Inferior parietal cortex (tissue), 1 donor: ENCODE data around the gene RBBP8NL.

Experiments
- DNase-seq: peaks from one replicate; pipeline ENCODE4 v3.0.0-alpha.2; 2016; ENCODE audit errors: extremely low spot score

Gene RBBP8NL

GRCh38 chr20:62462976-62463592, 35.7 kb upstream of the RBBP8NL start:
- no peak for DNase-seq

GRCh38 chr20:62461834-62462233, 34.5 kb upstream of the RBBP8NL start:
- DNase-seq: no peak

GRCh38 chr20:62461157-62461556, 33.8 kb upstream of the RBBP8NL start:
- DNase-seq: no peak

DNA sequence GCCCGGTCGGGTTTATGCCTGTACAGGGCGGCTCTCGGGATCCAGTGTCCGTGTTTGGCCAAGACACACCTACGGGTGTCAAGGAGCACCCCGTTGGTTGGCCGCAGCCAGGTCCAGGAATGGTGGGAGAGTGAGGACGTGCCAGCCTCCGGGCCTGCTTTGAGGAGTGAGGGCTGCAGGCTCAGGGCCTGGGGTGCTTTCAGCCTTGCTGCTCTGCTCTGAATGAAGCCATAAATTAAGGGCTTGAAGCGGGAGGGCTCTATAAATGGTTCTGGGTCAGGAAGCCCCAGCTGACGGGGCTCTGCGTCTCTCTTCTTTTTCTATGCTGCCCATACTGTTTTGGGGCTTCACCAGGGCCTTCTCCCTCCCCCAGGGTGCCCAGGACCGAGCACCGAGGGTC, 33.3 kb upstream of the RBBP8NL start:
- DNase-seq: no peak

- no peak for DNase-seq
Measured at GRCh38 chr20:62459488-62459887, 32.1 kb upstream of the RBBP8NL start.

DNA sequence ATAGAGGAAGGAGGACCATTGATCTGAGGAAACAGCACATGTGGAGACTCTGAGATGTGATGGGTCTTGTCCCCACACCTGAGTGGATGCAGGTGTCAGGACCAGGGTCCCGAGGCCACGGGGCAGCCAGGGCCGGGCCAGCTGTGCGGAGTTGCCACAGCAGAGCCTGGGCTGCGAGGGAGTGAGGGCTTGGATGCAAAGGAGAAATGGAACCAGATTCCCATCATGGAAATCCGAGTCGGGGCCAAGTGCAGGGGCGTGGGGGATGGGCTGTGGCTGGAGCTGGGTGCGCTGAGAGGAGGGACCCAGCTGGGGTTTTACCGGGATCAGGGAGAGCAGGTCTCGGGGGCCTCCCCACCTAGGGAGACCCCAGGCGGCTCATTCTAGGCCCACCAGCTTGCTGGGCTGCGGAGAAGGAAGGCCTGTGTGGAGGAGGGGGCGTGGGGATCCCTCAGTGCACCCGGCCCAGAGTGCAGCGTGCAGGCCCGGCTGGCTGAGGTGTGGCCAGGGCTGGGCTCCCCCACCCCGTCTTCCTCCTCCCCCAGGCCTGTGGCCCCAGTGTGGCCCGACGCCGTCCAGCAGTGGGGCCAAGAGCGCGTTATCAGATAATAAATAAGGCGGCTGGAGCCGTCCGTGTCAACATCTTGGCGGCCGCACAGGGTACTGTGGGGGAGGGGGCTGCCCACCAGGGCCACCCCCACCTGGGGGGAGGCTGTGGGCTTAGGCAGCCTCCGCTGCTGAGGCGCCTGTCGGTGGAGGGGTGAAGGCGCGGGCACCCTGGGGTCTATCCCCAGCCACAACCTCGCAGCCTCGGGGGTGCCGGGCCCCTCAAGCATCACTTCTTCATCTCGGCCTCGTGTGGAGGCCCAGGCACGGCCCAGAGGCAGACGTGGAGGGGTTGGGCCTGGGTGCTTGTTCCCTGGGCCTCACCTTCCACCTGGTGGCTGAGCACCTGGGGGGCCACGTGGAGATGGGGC, 31.2 kb upstream of the RBBP8NL start:
- no peak for DNase-seq

DNA sequence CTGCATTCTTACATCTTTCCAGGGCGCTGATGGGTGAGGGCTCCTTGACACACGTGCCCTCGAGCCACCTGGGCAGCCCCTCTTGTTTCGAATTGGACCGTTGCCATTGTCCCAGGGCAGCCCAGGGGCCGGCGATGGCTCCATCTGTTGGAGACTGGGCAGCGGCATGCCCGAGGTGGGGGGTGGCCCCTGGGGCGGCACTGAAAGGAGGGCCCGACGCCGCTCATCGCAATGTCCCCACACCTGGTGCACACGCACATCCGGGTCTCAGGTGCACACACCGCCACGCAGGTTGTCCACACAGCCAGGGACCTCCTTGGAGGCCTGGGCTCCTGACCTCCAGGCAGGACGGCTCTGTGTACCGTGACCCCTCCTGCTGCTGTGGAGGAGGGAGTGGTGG, 30.5 kb upstream of the RBBP8NL start:
- no peak for DNase-seq

DNA sequence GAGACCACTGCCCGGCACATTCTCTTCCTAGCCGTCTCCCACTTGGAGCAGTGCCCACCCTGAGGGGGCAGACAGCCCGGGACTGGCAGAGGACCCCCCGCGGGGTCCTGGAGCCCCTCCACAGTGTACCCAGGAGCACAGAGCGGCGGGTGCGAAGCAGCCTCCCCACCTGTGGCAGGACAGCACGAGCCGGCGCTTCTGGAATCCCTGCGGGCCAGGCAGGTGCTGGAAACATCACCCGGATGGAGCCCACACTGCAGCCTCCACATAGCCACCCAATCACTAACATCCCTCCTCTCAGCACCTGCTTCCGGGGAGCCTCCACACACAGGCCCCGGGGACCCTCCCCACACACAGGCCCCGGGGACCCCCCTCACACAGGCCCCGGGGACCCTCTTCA, 29.8 kb upstream of the RBBP8NL start:
- no peak for DNase-seq

DNA sequence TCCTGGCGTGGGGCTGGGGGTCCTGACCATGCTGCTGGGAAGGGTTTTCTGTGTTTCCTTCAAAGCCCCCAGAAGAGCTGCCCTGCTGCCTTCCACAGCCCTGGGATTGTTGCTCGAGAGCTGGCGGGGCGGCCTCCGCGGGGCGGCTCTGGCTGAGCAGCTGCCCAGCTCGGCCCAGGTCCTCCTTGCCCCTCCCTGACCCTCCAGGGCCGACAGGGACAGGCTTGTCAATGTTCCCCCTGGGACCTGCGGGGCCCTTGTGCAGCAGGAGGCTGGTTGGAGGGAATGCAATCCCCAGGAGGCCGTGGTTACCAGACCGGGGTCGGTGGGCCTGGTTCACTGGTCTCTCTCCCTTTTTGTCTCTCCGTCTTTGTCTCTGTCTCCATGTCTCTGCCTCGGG, 28.6 kb upstream of the RBBP8NL start:
- no peak for DNase-seq

- DNase-seq: no peak
Measured at GRCh38 chr20:62454904-62455636, 27.7 kb upstream of the RBBP8NL start.

- no peak for DNase-seq
Measured at GRCh38 chr20:62453186-62453808, 26.0 kb upstream of the RBBP8NL start.

DNA sequence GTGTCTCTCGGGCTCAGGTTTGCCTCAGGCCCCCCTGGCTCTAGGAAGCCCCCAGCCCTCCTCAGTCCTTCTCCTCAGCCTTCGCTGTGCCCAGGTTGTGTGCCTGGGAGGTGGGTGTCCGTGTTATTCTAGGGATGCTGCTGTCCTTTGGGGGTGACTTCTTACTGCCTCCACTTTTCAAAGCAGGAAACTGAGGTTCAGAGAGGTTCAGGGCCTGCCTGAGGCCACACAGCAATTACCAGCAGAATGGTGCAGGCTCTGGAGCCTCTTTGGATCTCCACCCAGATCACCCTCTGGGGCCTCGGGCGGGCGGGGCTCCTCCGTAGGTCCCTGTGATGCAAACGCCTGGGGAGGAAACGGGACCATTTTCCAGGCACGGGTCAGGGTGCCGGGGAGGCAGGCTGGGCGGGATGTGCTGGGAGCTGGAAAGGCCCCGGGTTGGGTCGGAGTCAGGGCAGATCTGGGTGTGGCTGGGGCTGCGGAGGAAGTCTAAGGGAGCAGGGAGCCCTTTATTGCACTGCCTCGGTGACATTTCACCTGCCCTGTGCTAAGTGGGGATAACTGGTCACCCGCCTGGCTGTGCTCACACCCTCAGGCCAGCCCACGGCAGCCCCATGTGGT, 25.2 kb upstream of the RBBP8NL start:
- no peak for DNase-seq

DNA sequence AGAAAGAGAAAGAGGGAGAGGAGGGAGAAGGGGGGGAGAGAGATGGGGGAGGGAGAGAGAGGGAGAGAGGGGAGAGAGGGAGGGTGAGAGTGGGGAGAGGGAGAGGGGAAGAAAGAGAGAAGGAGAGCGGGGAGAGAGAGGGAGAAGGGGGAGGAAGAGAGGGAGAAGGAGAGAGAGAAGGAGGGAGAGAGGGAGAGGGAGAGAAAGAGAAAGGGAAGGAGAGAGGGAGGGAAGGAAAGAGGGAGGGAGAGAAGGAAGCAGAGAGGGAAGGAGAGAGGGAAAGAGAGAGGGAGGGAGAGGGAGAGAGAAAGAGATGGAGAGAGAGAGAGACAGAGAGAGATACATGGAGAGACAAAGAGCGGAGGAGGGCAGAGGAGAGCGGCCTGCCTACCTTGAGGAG, 24.6 kb upstream of the RBBP8NL start:
- no peak for DNase-seq

- DNase-seq: no peak
Measured at GRCh38 chr20:62451156-62451767, 23.9 kb upstream of the RBBP8NL start.

DNA sequence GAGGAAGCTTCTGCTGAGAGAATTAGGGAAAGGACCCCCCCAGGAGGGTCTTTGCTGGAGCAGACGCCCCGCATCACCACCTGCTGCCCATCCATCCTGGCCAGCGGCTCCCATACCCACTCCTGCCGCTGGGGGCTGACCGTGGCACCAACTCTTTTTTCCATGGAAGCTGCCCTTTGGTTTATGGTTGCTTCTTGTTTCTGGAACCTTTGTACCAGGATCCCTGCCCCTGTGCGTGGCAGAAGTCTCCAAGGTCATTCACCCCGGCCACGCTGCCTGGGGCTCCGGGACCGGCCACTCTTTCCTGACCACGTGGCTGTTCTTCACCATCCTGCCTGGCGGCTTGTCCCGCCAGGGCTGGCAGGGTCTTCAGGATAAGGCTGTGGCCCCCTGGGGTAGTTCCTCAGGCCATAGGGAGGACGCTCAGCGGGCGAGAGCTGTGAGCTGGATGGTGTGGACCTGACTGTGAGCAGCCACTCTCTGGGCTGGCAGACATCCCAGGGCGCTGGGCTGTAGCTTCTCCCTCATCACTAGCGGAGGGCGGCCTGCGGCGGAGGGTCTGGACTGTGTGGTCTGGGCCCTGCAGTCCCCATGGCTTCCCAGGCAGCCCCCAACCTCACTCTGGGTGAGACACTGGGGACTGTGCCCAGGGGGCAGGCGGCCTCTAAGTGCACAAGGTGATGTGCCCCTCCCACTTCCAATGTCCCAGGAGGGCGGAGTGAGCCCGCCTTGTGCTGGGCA, 22.8 kb upstream of the RBBP8NL start:
- no peak for DNase-seq

GRCh38 chr20:62448788-62449187, 21.4 kb upstream of the RBBP8NL start:
- no peak for DNase-seq

- DNase-seq: no peak
Measured at GRCh38 chr20:62448038-62448437, 20.7 kb upstream of the RBBP8NL start.

- DNase-seq: no peak
Measured at GRCh38 chr20:62446888-62447869, 19.8 kb upstream of the RBBP8NL start.

- DNase-seq: no peak
Measured at GRCh38 chr20:62446481-62446880, 19.1 kb upstream of the RBBP8NL start.
